NCI-H2227 (cell line): ENCODE measurements around the gene HPS4.
"Not testable (repeated sequence)": the region's sequence is repeated elsewhere in the genome, so short reads cannot be mapped to it uniquely, and the experiment has no call there.

Source experiments
- DNase-seq: peaks from one replicate; lab custom pipeline; 2025; ENCODE audit not compliant: unreplicated experiment; lab: John Stamatoyannopoulos, UW

The HPS4 gene

DNA sequence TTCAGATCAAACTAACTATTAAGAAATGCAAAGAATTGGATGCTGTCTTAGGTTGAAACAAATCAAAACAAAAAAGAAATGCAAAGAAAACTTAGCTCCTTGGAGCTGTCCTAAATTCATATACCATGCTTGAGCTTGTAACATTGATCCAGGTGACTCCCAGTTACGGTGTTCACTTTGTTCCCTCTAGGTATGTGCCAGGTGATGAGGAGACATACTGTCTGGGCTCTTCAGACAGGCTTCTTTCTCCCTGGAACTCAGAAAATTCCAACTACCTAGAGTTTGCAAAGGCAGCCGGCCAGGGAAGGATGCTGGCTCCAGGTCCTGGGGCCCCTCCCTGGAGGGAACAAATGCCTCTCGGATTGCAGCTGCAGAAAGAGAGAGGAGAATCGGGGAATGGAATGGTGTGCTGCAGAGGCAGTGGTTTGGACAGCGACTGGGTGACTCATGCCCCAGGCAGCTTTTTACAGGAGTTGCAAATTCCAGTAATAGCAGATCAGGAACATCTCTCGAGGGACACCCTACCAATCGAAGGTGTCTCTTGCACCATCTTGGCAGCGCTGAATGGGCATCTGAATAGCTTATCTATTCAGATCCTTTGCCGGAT is 66.8 kb downstream of the HPS4 start:
- no peak for DNase-seq

DNA sequence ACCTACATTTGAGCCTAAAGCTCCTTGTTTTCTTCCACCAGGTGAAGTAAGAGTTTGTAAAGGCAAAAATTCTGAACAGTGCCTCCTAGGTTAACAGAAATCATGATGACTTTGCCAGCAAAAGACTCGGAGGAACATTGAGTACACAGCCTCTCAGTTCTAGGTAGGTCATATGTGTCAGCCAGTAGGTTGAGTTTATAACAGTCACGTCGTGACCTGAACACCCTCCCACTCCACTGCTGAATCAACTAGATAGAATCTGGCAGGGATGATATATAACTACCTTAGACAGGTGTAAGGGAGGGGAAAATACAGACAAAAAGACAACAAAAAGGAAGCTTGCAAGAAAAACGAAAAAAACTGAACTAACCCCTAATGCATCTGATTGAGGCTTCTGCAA is 67.3 kb downstream of the HPS4 start:
- DNase-seq: no peak

DNA sequence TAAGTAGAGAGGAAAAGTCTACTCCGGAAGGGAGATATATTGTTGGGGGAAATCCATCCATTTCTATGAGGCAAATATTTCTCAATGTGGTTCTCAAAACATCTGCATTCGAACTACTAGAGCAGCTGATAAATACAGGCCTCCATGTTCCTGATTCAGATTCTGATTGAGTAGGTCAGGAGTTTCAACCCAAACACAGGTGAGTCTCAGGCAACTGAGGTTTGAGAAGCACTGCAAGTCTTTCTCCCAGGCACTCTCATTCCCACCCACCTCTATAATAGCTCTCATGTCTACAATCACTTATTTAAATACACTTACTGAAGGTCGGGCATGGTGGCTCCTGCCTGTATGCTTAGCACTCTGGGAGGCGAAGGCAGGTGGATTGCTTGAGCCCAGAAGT is 69.2 kb downstream of the HPS4 start:
- no peak for DNase-seq

DNA sequence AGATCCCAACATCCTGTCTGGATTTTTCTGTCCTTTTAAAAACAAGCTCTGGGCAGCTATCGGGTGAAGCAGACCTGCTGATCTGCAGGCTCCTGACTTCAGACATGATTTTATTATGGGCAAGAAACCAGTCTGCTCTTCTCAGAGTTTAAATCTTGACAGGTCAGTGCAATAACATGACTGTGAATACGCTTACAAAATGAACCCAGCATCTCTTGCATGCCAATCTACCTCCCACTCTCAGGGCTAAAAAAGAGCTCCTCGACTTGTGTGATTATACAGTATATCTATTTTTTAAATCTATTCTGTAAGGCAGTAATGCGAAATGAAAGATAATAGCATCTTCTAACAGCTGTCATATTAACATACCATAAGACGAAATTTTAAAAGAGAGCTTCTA is 73.2 kb downstream of the HPS4 start:
- no peak for DNase-seq

DNA sequence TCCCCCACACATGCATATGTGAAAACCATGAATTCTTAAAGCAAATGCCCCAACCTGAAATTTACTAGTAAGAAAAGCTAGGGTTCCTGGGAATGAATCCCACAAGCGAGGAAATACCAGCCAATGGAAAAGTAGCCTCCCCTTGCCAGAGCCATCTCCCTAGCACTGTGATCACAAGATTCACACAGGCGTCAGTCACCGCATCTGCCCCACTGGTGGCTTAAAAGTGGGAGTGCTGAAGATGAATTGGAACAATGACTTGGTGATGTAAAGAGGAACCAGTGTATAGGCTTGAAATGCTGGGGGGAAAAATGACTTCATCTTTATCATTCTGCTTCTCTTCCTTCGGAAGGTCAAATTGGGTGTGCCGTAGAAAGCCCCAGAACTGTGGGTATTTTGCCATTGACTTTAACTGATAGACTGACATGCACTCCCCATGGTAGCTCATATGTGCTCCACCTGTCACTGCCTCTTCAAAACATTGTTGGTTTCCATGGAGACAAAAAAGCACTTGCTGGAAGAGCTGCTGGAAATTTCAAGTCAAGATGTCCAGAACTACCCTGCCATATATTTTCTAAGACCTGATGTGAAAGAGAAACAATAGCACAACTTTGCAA is 73.8 kb downstream of the HPS4 start:
- DNase-seq: peak; percentile 70

DNA sequence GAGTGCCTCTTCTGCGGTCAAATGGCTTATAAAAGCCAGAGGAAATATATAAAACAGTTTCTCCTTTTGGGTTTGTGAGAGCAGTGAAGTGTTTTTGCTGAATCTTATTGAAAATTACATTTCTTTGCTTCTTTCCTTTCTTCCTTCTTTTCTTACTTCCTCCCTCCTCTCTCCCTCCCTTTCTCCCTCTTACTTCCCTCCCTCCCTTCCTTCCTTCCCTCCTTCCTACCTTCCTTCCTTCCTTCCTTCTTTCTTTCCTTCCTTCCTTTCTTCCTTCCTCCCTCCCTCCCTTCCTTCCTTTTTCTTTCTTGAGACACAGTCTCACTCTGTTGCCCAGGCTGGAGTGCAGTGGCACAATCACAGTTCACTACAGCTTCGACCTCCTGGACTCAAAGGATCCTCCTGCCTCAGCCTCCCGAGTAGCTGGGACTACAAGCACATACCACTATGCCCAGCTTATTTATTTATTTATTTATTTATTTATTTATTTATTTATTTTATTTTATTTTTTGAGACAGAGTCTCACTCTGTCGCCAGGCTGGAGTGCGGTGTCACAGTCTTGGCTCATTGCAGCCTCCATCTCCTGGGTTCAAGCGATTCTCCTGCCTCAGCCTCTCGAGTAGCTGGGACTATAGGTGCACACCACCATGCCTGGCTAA is 74.9 kb downstream of the HPS4 start:
- DNase-seq: not testable (repeated sequence)

DNA sequence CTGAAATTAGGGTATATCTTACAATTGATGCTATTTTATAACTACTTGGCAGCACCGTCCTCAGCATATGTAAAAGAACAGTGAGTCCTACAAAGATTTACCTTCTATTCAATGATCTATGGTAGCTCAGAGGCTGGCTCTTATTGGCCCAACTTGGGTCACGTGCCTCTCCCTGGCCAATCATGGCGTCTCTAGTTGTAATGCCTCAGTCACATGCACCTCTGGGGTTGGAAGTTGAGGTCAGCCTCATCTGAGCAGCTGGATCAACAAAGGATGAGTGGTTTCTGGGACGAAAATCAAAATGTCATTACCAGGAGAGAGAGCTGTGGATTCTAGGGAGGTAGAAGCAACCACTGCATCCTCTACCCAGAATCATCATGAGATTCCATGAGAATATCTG is 77.5 kb downstream of the HPS4 start:
- DNase-seq: no peak

DNA sequence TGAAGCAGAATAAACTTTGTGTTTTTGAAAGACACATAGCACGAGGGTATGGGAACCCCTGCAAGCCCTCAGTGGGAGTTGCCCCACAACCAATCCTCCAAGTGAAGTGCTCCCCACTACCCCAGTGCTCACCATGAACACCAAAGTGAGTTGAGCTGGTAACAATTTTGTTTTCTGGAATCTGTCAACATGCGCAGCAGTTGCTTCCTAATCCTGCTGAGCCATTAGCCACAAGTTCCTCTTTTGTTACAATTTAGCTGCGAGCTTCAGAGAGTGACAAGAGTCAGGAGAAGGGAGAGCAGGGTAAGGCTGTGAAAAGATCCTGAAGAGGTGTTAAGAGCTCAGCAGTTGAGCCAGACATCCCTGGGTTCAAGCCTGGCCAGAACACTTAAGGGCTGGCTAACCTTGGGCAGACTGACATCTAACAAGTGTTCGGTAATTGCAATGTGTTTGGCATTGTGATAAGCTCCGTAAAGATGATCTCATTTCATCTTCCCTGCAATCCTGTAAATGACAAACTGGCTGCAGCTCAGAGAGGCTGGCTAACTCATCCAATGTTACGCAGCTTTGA is 78.6 kb downstream of the HPS4 start:
- peak; percentile 11 for DNase-seq

DNA sequence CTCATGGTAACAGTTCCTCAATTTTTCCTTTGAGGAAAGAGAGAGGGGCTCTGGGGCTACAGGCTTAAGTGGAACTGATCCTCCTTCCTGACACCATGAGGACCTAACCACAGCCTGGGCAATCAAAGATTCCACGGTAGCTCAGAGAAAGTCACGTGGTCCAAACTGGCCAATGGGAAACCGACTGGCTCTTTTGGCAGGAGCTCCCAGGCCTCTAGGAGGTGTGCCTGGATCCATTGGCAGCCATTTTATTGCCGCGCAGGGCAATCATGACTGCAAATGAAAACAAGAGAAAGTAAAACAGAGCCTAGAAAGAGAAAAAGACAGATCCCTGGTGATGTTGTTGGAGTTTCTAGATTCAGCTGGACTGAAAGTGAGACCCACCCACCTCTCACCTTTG is 81.9 kb downstream of the HPS4 start:
- DNase-seq: no peak
